H9 (cell line): ENCODE data around the gene KCNJ10. TPM values are rescaled to one million over a fixed set of nuclear protein-coding genes. Genes with fewer than 3 reads are reported as not detected.

ENCODE experiments used
- DNase-seq: peaks from one replicate; pipeline ENCODE4 v3.0.0-alpha.2; 2017
- H2AFZ ChIP-seq: one replicate; pipeline ENCODE4 v1.6.1; 2013; ENCODE audit warnings: mild to moderate bottlenecking, low read length, control low read depth, moderate library complexity
- H2AK5ac ChIP-seq: 2 replicates; pipeline ENCODE4 v1.6.1; 2013; ENCODE audit warnings: low read length, control low read depth, mixed read lengths; ENCODE audit not compliant: insufficient read length
- H2BK120ac ChIP-seq: one replicate; pipeline ENCODE4 v1.6.1; 2013; ENCODE audit warnings: low read depth, mild to moderate bottlenecking, low read length, control low read depth, inconsistent platforms; ENCODE audit not compliant: poor library complexity, severe bottlenecking
- H2BK12ac ChIP-seq: 2 replicates; pipeline ENCODE4 v1.6.1; 2013; ENCODE audit warnings: low read length, control low read depth, mixed read lengths, low read depth; ENCODE audit not compliant: insufficient read length
- H2BK15ac ChIP-seq: 2 replicates; pipeline ENCODE4 v1.6.1; 2013; ENCODE audit warnings: low read depth, low read length, control low read depth
- H2BK20ac ChIP-seq: one replicate; pipeline ENCODE4 v1.6.1; 2013; ENCODE audit warnings: low read depth, mild to moderate bottlenecking, low read length, control low read depth, inconsistent platforms; ENCODE audit not compliant: poor library complexity, severe bottlenecking
- H2BK5ac ChIP-seq: 2 replicates; pipeline ENCODE4 v1.6.1; 2013; ENCODE audit warnings: low read length, control low read depth, mixed read lengths; ENCODE audit not compliant: insufficient read length
- H3K14ac ChIP-seq: 2 replicates; pipeline ENCODE4 v1.6.1; 2013; ENCODE audit warnings: low read length, control low read depth; ENCODE audit not compliant: insufficient read depth
- H3K18ac ChIP-seq: 2 replicates; pipeline ENCODE4 v1.6.1; 2013; ENCODE audit warnings: low read depth, mild to moderate bottlenecking, mixed read lengths, low read length, control low read depth; ENCODE audit not compliant: insufficient read length
- H3K23ac ChIP-seq: 2 replicates; pipeline ENCODE4 v1.6.1; 2013; ENCODE audit warnings: low read length, control low read depth, mixed read lengths, low read depth; ENCODE audit not compliant: insufficient read length
- H3K23me2 ChIP-seq: 2 replicates; pipeline ENCODE4 v1.6.1; 2013; ENCODE audit warnings: low read depth, mild to moderate bottlenecking, mixed read lengths, low read length, control low read depth; ENCODE audit not compliant: insufficient read length, poor library complexity, severe bottlenecking
- H3K27ac ChIP-seq: 2 replicates; pipeline ENCODE4 v1.5.1; 2013; ENCODE audit warnings: low read length, control low read depth, mixed read lengths, low read depth; ENCODE audit not compliant: insufficient read length
- H3K27me3 ChIP-seq: 2 replicates; pipeline ENCODE4 v1.6.1; 2013; ENCODE audit warnings: low read length, control low read depth, inconsistent platforms; ENCODE audit not compliant: insufficient read depth
- H3K4ac ChIP-seq: 2 replicates; pipeline ENCODE4 v1.6.1; 2013; ENCODE audit warnings: low read depth, mild to moderate bottlenecking, control low read depth, inconsistent platforms, low read length, moderate library complexity
- H3K4me1 ChIP-seq: 2 replicates; pipeline ENCODE4 v1.6.1; 2013; ENCODE audit warnings: low read length, control low read depth, inconsistent platforms; ENCODE audit not compliant: insufficient read depth
- H3K4me2 ChIP-seq: 2 replicates; pipeline ENCODE4 v1.6.1; 2013; ENCODE audit warnings: low read length, control low read depth, mixed read lengths; ENCODE audit not compliant: insufficient read length, insufficient read depth
- H3K56ac ChIP-seq: 2 replicates; pipeline ENCODE4 v1.6.1; 2013; ENCODE audit warnings: low read depth, mild to moderate bottlenecking, mixed read lengths, low read length, control low read depth; ENCODE audit not compliant: insufficient read length
- H3K79me1 ChIP-seq: 2 replicates; pipeline ENCODE4 v1.6.1; 2013; ENCODE audit warnings: low read depth, mild to moderate bottlenecking, moderate library complexity, low read length, control low read depth, inconsistent platforms; ENCODE audit not compliant: insufficient read depth, poor library complexity, severe bottlenecking
- H3K79me2 ChIP-seq: 2 replicates; pipeline ENCODE4 v1.6.1; 2013; ENCODE audit warnings: low read length, control low read depth, inconsistent platforms; ENCODE audit not compliant: insufficient read depth
- H3K9ac ChIP-seq: 2 replicates; pipeline ENCODE4 v1.6.1; 2013; ENCODE audit warnings: low read length, control low read depth, mixed read lengths; ENCODE audit not compliant: insufficient read length; ENCODE audit errors: extremely low read depth
- H3K9me3 ChIP-seq: one replicate; pipeline ENCODE4 v1.6.1; 2013; ENCODE audit warnings: low read depth, low read length, inconsistent platforms; ENCODE audit not compliant: control insufficient read depth
- H3T11ph ChIP-seq: one replicate; pipeline ENCODE4 v1.6.1; 2013; ENCODE audit warnings: mild to moderate bottlenecking, low read length, control low read depth, inconsistent platforms
- H4K20me1 ChIP-seq: one replicate; pipeline ENCODE4 v1.6.1; 2013; ENCODE audit not compliant: control insufficient read depth, insufficient read length, insufficient read depth
- H4K5ac ChIP-seq: 2 replicates; pipeline ENCODE4 v1.6.1; 2013; ENCODE audit warnings: low read depth, mild to moderate bottlenecking, mixed read lengths, low read length, control low read depth; ENCODE audit not compliant: insufficient read length
- H4K8ac ChIP-seq: replicated peaks from 2 replicates; pipeline ENCODE4 v1.6.1; 2013; ENCODE audit warnings: low read length, control low read depth, mixed read lengths, low read depth; ENCODE audit not compliant: insufficient read length
- H4K91ac ChIP-seq: 2 replicates; pipeline ENCODE4 v1.6.1; 2013; ENCODE audit warnings: low read depth, mild to moderate bottlenecking, moderate library complexity, mixed read lengths, low read length, control low read depth; ENCODE audit not compliant: insufficient read length
- H3K27ac Mint-ChIP-seq, 3 experiments: 2 replicates in 2 of 3; 3 replicates in 1 of 3; pipeline ENCODE4 v1.8.0; 2020 to 2021; ENCODE audit warnings: mixed read lengths in 3 of 3, mild to moderate bottlenecking in 1 of 3, moderate library complexity in 1 of 3
- H3K27me3 Mint-ChIP-seq: 2 replicates; pipeline ENCODE4 v1.8.0; 2021; ENCODE audit warnings: low read depth, mild to moderate bottlenecking, moderate library complexity, mixed read lengths
- H3K36me3 Mint-ChIP-seq, 3 experiments: 2 replicates in 2 of 3; 3 replicates in 1 of 3; pipeline ENCODE4 v1.8.0; 2020 to 2021; ENCODE audit warnings: low read depth in 3 of 3, mixed read lengths in 3 of 3; ENCODE audit not compliant: insufficient read depth in 1 of 3
- H3K4me1 Mint-ChIP-seq, 2 experiments: 2 replicates each; pipeline ENCODE4 v1.8.0; 2020; ENCODE audit warnings: mixed read lengths in 2 of 2
- H3K4me3 Mint-ChIP-seq, 2 experiments: 2 replicates in 1 of 2; 3 replicates in 1 of 2; pipeline ENCODE4 v1.8.0; 2020 to 2021; ENCODE audit warnings: mild to moderate bottlenecking in 2 of 2, mixed read lengths in 2 of 2, moderate library complexity in 1 of 2
- H3K9me3 Mint-ChIP-seq, 2 experiments: 2 replicates in 1 of 2; 3 replicates in 1 of 2; pipeline ENCODE4 v1.8.0; 2020; ENCODE audit warnings: mild to moderate bottlenecking in 2 of 2, mixed read lengths in 2 of 2, moderate library complexity in 1 of 2
- CTCF ChIP-seq: fragments of 200-600 bp; sonication (generic); conservative IDR thresholded peaks from 3 replicates; pipeline ENCODE4 v1.8.0; 2021; ENCODE audit warnings: antibody characterized with exemption, mild to moderate bottlenecking
- WGBS: extraction: QIAGEN DNeasy Blood & Tissue Kit; methylation state at CpG from one replicate; pipeline ENCODE4 v1.1.7; 2013; ENCODE audit warnings: missing lambda C conversion rate, low lambda C conversion rate, mixed read lengths; ENCODE audit not compliant: insufficient read length; ENCODE audit errors: extremely low coverage; 5-methylcytosine and 5-hydroxymethylcytosine counted together
- total RNA-seq: library from RNA; stranded (reverse); gene quantifications from 2 replicates; pipeline ENCODE4 v1.2.1, GENCODE V29; 2021

Gene KCNJ10
- total RNA-seq, 1 experiment from 2014 or later: 0.44 TPM

GRCh38 chr1:160082487-160082886, 12.5 kb upstream of the KCNJ10 start:
- WGBS: no CpG with 5 or more reads among the region's 2 CpGs
- DNase-seq: no peak
- peaks cover 9 to 10% of the 10 kb centered on the region in 2 experiments for H3K4me1 Mint-ChIP-seq
- Histone ChIP-seq H3K27ac (no peak overlapping the region), H4K20me1 (no peaks in the 10 kb centered on the region), H3K79me2 (no peaks in the 10 kb centered on the region), H2BK12ac (no peak overlapping the region), H4K5ac (no peak overlapping the region), H3T11ph (no peak overlapping the region), H3K9ac (no peak overlapping the region), H2BK15ac (no peak overlapping the region), H3K14ac (no peak overlapping the region), H3K23me2 (no peaks in the 10 kb centered on the region), H3K79me1 (no peaks in the 10 kb centered on the region), H2BK5ac (no peak overlapping the region), H2BK120ac (no peak overlapping the region), H2AK5ac (no peak overlapping the region), H3K4me2 (no peak overlapping the region), H3K4me1 (no peaks in the 10 kb centered on the region; the same call in 1 of the 2 replicates), H4K91ac (no peak overlapping the region), H3K4ac (no peak overlapping the region), H2AFZ (no peak overlapping the region), H3K23ac (no peak overlapping the region), H4K8ac (no peak overlapping the region), H2BK20ac (no peak overlapping the region), H3K9me3 (no peaks in the 10 kb centered on the region), H3K18ac (no peak overlapping the region), H3K56ac (no peak overlapping the region), H3K27me3 (peaks cover 7% of the 10 kb centered on the region; the same call in 1 of the 2 replicates)
- peaks cover 77% of the 10 kb centered on the region for H3K27me3 Mint-ChIP-seq
- no peaks in the 10 kb centered on the region; a peak in 1 of 5 replicates for H3K9me3 Mint-ChIP-seq
- TF ChIP-seq CTCF: no peak
- H3K27ac Mint-ChIP-seq: no peak overlapping the region
- no peak overlapping the region; a peak in 1 of 5 replicates for H3K4me3 Mint-ChIP-seq
- peaks cover 0 to 9% (median 3%) of the 10 kb centered on the region in 3 experiments; a peak in 3 of 7 replicates for H3K36me3 Mint-ChIP-seq
